Mesenchymal stem cell (in vitro differentiated cells and primary cell): ENCODE data around the gene SLC38A8.

Experiments used
- DNase-seq: peaks from one replicate; pipeline ENCODE4 v3.0.0-alpha.2; 2013
- H2AFZ ChIP-seq: one replicate; pipeline ENCODE4 v1.6.1; 2013; ENCODE audit warnings: low read depth, mild to moderate bottlenecking, control low read depth, inconsistent platforms, low read length, moderate library complexity
- H2AK5ac ChIP-seq: 2 replicates; pipeline ENCODE4 v1.6.1; 2013; ENCODE audit warnings: low read length, moderate library complexity, mild to moderate bottlenecking, inconsistent platforms; ENCODE audit not compliant: severe bottlenecking
- H2BK120ac ChIP-seq: one replicate; pipeline ENCODE4 v1.6.1; 2013; ENCODE audit warnings: low read depth, mild to moderate bottlenecking, inconsistent platforms, low read length, moderate library complexity
- H2BK12ac ChIP-seq, 2 experiments: one replicate each; pipeline ENCODE4 v1.6.1; 2013; ENCODE audit warnings: inconsistent platforms in 2 of 2, low read length in 2 of 2, mild to moderate bottlenecking in 2 of 2, moderate library complexity in 2 of 2, control low read depth in 1 of 2
- H2BK15ac ChIP-seq: one replicate; pipeline ENCODE4 v1.6.1; 2013; ENCODE audit warnings: mild to moderate bottlenecking, low read depth, inconsistent platforms; ENCODE audit not compliant: poor library complexity, severe bottlenecking
- H2BK5ac ChIP-seq: 2 replicates; pipeline ENCODE4 v1.6.1; 2013; ENCODE audit warnings: low read depth, mild to moderate bottlenecking, low read length, control low read depth, inconsistent platforms; ENCODE audit not compliant: poor library complexity, severe bottlenecking
- H3K14ac ChIP-seq, 2 experiments: one replicate each; pipeline ENCODE4 v1.6.1; 2013; ENCODE audit warnings: inconsistent platforms in 2 of 2, low read length in 2 of 2, control low read depth in 1 of 2, mild to moderate bottlenecking in 1 of 2, moderate library complexity in 1 of 2
- H3K18ac ChIP-seq, 2 experiments: one replicate each; pipeline ENCODE4 v1.6.1; 2013; ENCODE audit warnings: inconsistent platforms in 2 of 2, low read length in 2 of 2, control low read depth in 1 of 2, low read depth in 1 of 2, mild to moderate bottlenecking in 1 of 2
- H3K23ac ChIP-seq, 2 experiments: one replicate each; pipeline ENCODE4 v1.6.1; 2013; ENCODE audit warnings: inconsistent platforms in 2 of 2, low read length in 2 of 2, mild to moderate bottlenecking in 2 of 2, moderate library complexity in 2 of 2, control low read depth in 1 of 2
- H3K27ac ChIP-seq: 2 replicates; pipeline ENCODE4 v1.5.1; 2013; ENCODE audit warnings: mild to moderate bottlenecking, moderate library complexity, low read length, control low read depth, inconsistent platforms; ENCODE audit not compliant: poor library complexity, severe bottlenecking
- H3K27me3 ChIP-seq, 2 experiments: 2 replicates each; pipeline versions ENCODE4 v1.6.1 to v1.7.0; 2013; ENCODE audit warnings: low read length in 2 of 2, mild to moderate bottlenecking in 2 of 2, moderate library complexity in 2 of 2, control low read depth in 1 of 2, inconsistent platforms in 1 of 2; ENCODE audit not compliant: control insufficient read depth in 1 of 2, insufficient read depth in 1 of 2
- H3K36me3 ChIP-seq, 2 experiments: 2 replicates each; pipeline versions ENCODE4 v1.6.1 to v1.7.0; 2013; ENCODE audit warnings: low read length in 2 of 2, control low read depth in 1 of 2, inconsistent platforms in 1 of 2, low read depth in 1 of 2, mild to moderate bottlenecking in 1 of 2; ENCODE audit not compliant: insufficient read depth in 2 of 2, control insufficient read depth in 1 of 2
- H3K4ac ChIP-seq, 2 experiments: one replicate each; pipeline ENCODE4 v1.6.1; 2013; ENCODE audit warnings: inconsistent platforms in 2 of 2, low read length in 2 of 2, mild to moderate bottlenecking in 2 of 2, moderate library complexity in 2 of 2, control low read depth in 1 of 2, low read depth in 1 of 2
- H3K4me1 ChIP-seq: 2 replicates; pipeline ENCODE4 v1.6.1; 2013; ENCODE audit warnings: low read depth, low read length, control low read depth; ENCODE audit not compliant: control insufficient read depth, insufficient read depth
- H3K4me2 ChIP-seq: 2 replicates; pipeline ENCODE4 v1.6.1; 2013; ENCODE audit warnings: low read length, mild to moderate bottlenecking, inconsistent platforms; ENCODE audit not compliant: poor library complexity, severe bottlenecking
- H3K4me3 ChIP-seq, 2 experiments: 2 replicates each; pipeline versions ENCODE4 v1.5.1 to v1.7.0; 2013; ENCODE audit warnings: low read length in 2 of 2, mild to moderate bottlenecking in 2 of 2, control low read depth in 1 of 2, low read depth in 1 of 2; ENCODE audit not compliant: insufficient read depth in 1 of 2
- H3K79me1 ChIP-seq: replicated peaks from 2 replicates; pipeline ENCODE4 v1.6.1; 2013; ENCODE audit warnings: mild to moderate bottlenecking, control low read depth, low read length, inconsistent platforms; ENCODE audit not compliant: poor library complexity, severe bottlenecking
- H3K9ac ChIP-seq: 2 replicates; pipeline ENCODE4 v1.7.0; 2013; ENCODE audit warnings: mild to moderate bottlenecking, low read length, moderate library complexity
- H3K9me3 ChIP-seq: 2 replicates; pipeline ENCODE4 v1.7.0; 2013; ENCODE audit warnings: mild to moderate bottlenecking, low read length; ENCODE audit not compliant: control insufficient read depth
- H4K8ac ChIP-seq: one replicate; pipeline ENCODE4 v1.6.1; 2013; ENCODE audit warnings: inconsistent platforms, mild to moderate bottlenecking, low read length, moderate library complexity
- H4K91ac ChIP-seq: one replicate; pipeline ENCODE4 v1.6.1; 2013; ENCODE audit warnings: mild to moderate bottlenecking, low read length, inconsistent platforms
- WGBS: methylation state at CpG from one replicate; pipeline ENCODE4 v1.1.7; 2013; ENCODE audit warnings: mixed read lengths; 5-methylcytosine and 5-hydroxymethylcytosine counted together

The SLC38A8 gene

GRCh38 chr16:84043486-84044117, 1.0 kb upstream of the SLC38A8 start:
- Histone ChIP-seq H3K9ac (no peak overlapping the region), H3K79me1 (no peaks in the 10 kb centered on the region), H3K14ac (no peak overlapping the region), H3K4me3 (no peak overlapping the region), H3K27ac (no peak overlapping the region), H3K4me2 (no peak overlapping the region), H2BK5ac (no peak overlapping the region), H3K23ac (no peak overlapping the region), H2BK12ac (no peak overlapping the region), H3K4me1 (peaks cover 4% of the 10 kb centered on the region), H3K27me3 (peaks cover 47% of the 10 kb centered on the region in 2 experiments), H2AFZ (no peak overlapping the region), H3K18ac (no peak overlapping the region), H2AK5ac (no peak overlapping the region), H3K4ac (no peak overlapping the region), H4K8ac (no peak overlapping the region), H3K36me3 (peaks cover 15 to 17% of the 10 kb centered on the region in 2 experiments), H2BK15ac (no peak overlapping the region), H4K91ac (peak overlapping the region; percentile 11), H3K9me3 (no peaks in the 10 kb centered on the region), H2BK120ac (no peak overlapping the region)
- DNase-seq = no peak
- WGBS = 58% methylated on average over 18 of the region's 18 CpGs

GRCh38 chr16:84042879-84043485, 387 bp upstream of the SLC38A8 start:
- no peak overlapping the region for H3K23ac ChIP-seq
- no peak overlapping the region for H3K18ac ChIP-seq
- no peak overlapping the region for H3K4me3 ChIP-seq
- H2AK5ac ChIP-seq = no peak overlapping the region
- no peak overlapping the region for H2BK15ac ChIP-seq
- peaks cover 4% of the 10 kb centered on the region for H3K4me1 ChIP-seq
- H3K14ac ChIP-seq = no peak overlapping the region
- no peak overlapping the region for H2BK12ac ChIP-seq
- no peak overlapping the region for H2BK5ac ChIP-seq
- peaks cover 12% of the 10 kb centered on the region in 2 experiments for H3K36me3 ChIP-seq
- H3K27me3 ChIP-seq = peaks cover 47% of the 10 kb centered on the region in 2 experiments
- no peak overlapping the region for H3K9ac ChIP-seq
- no peak overlapping the region for H3K4ac ChIP-seq
- H3K79me1 ChIP-seq = no peaks in the 10 kb centered on the region
- 61% methylated on average over 22 of the region's 22 CpGs for WGBS
- H3K9me3 ChIP-seq = no peaks in the 10 kb centered on the region
- H4K91ac ChIP-seq = no peak overlapping the region
- no peak overlapping the region for H2AFZ ChIP-seq
- H4K8ac ChIP-seq = no peak overlapping the region
- no peak overlapping the region for H3K27ac ChIP-seq
- no peak overlapping the region for H2BK120ac ChIP-seq
- DNase-seq = no peak
- no peak overlapping the region for H3K4me2 ChIP-seq

- no peak overlapping the region for H3K4ac ChIP-seq
- H3K27ac ChIP-seq = no peak overlapping the region
- H2BK120ac ChIP-seq = no peak overlapping the region
- H3K79me1 ChIP-seq = no peaks in the 10 kb centered on the region
- no peak overlapping the region for H2AFZ ChIP-seq
- peaks cover 4% of the 10 kb centered on the region for H3K4me1 ChIP-seq
- WGBS = 92% methylated on average over 17 of the region's 17 CpGs
- H2BK12ac ChIP-seq = no peak overlapping the region
- no peak overlapping the region for H3K14ac ChIP-seq
- H2BK5ac ChIP-seq = no peak overlapping the region
- no peak overlapping the region for H3K4me2 ChIP-seq
- no peak overlapping the region for H4K91ac ChIP-seq
- H3K9ac ChIP-seq = no peak overlapping the region
- H2BK15ac ChIP-seq = no peak overlapping the region
- peaks cover 47% of the 10 kb centered on the region in 2 experiments for H3K27me3 ChIP-seq
- peaks cover under 1 to 2% of the 10 kb centered on the region in 2 experiments for H3K36me3 ChIP-seq
- no peak overlapping the region for H3K23ac ChIP-seq
- no peaks in the 10 kb centered on the region for H3K9me3 ChIP-seq
- no peak for DNase-seq
- no peak overlapping the region for H2AK5ac ChIP-seq
- H3K18ac ChIP-seq = no peak overlapping the region
- no peak overlapping the region for H3K4me3 ChIP-seq
- H4K8ac ChIP-seq = no peak overlapping the region
Measured at GRCh38 chr16:84041881-84042280, 714 bp downstream of the SLC38A8 start.

- Histone ChIP-seq H3K4me2 (no peak overlapping the region), H2AK5ac (no peak overlapping the region), H3K4me3 (no peak overlapping the region), H2BK5ac (no peak overlapping the region), H3K79me1 (no peaks in the 10 kb centered on the region), H3K27ac (no peak overlapping the region), H3K9ac (no peak overlapping the region), H2AFZ (no peak overlapping the region), H4K91ac (no peak overlapping the region), H3K36me3 (no peaks in the 10 kb centered on the region), H4K8ac (no peak overlapping the region), H2BK15ac (no peak overlapping the region), H3K23ac (no peak overlapping the region), H3K27me3 (peaks cover 47% of the 10 kb centered on the region in 2 experiments), H3K4ac (no peak overlapping the region), H3K14ac (no peak overlapping the region), H2BK120ac (no peak overlapping the region), H3K4me1 (peaks cover 4% of the 10 kb centered on the region), H3K9me3 (peaks cover 4% of the 10 kb centered on the region), H3K18ac (no peak overlapping the region), H2BK12ac (no peak overlapping the region)
- WGBS = 90% methylated on average over 42 of the region's 42 CpGs
- DNase-seq = no peak
Measured at GRCh38 chr16:84040823-84041820, 1.5 kb downstream of the SLC38A8 start.
